DMS53 treated with DMSO at 0.1 percent for 48 hours (cell line): ENCODE results near the gene RNFT1.
"Not testable (repeated sequence)": the region's sequence is repeated elsewhere in the genome, so short reads cannot be mapped to it uniquely, and the experiment has no call there.

Experiments
- DNase-seq: peaks from one replicate; lab custom pipeline; 2025; ENCODE audit not compliant: unreplicated experiment; lab: John Stamatoyannopoulos, UW

RNFT1 gene, protein sequence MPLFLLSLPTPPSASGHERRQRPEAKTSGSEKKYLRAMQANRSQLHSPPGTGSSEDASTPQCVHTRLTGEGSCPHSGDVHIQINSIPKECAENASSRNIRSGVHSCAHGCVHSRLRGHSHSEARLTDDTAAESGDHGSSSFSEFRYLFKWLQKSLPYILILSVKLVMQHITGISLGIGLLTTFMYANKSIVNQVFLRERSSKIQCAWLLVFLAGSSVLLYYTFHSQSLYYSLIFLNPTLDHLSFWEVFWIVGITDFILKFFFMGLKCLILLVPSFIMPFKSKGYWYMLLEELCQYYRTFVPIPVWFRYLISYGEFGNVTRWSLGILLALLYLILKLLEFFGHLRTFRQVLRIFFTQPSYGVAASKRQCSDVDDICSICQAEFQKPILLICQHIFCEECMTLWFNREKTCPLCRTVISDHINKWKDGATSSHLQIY

GRCh38 chr17:59964482-59965328, at the start of gene RNFT1:
Gene RNFT1 (minus strand): TSS chr17:59964740. CDS start chr17:59964663, 77 bp downstream.
- DNase-seq, result peak; percentile 62

DNA sequence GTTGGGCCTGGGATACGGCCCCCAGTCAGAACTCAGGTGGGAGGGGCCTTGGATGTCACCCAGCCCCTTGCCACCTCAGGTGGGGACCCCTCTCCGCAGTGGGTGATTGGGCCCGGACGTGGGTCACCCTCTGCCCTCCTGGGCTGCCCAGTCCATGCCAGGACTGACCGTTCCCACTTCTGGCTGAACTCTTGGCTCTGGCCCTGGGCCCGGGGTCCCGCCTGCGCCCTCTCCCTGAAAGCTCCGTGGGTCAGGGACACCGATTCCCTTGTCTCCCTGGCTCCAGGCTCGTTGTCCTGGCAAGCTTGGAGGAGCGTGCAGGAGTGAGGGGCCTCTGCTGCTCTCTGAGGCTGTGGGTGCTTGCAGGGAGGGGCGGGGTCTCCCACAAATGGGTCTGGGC, 44.8 kb upstream of the RNFT1 start:
- DNase-seq, result not testable (repeated sequence)

DNA sequence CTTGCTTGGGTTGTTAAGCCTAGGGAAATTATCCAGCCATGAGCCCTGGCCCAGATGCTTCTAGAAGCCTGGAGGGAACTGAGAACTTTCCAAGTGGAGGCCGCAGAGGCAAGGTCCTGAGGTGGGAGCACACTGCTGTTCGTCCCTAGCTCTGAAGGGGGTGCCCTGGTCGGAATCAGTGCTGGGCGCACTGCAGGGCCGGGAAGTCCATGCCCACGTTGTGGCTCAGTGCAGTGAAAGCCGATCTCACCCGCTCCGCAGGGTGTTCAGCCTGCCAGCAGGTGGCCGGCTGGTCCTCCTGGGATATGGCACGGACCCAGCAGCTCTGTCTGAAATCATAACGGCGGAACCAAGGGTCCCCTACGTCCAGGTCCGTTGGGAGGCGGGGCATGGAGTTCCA, 43.8 kb upstream of the RNFT1 start:
- DNase-seq, result not testable (repeated sequence)

DNA sequence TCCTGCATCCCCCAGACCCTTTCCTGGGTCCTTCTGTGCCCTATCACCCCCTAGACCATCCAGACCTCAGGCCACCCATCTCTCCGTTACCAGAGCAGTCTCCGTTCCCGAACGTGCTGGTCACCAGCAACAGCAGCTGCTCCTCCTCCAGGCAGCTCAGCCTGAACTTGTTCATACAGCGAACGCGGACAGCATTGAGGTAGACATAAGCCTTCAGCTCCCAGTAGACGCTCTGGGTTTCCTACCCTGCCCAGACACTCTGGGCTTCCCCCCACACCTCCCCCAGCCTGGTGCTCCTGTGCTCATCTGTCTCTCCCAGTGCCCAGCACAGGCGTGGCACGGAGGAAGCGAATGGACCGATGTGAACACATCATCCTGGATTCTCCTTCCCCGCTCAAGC, 41.6 kb upstream of the RNFT1 start:
- DNase-seq, result no peak

GRCh38 chr17:60004561-60004960, 40.0 kb upstream of the RNFT1 start:
- DNase-seq, result not testable (repeated sequence)

- DNase-seq, result not testable (repeated sequence)
These were observed 37.9 kb upstream of the RNFT1 start for GRCh38 chr17:60002405-60002804.

DNA sequence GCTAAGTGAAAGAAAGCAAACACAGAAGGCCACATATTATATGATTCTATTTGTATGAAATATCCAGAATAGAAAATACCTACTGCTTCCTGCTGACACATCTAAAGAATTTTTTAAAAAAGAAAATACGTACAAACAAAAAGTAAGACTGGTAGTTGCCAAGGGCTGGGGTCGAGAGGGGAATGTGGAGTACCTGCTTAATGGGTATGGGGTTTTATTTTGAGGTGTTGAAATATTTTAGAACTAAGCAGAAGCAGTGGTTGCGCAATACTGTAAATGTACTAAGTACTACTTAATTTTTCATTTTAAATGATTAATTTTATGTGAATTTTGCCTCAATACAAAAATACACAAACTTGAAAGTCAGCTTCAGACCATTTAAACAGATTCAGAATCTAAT, 32.1 kb upstream of the RNFT1 start:
- DNase-seq, result not testable (repeated sequence)

DNA sequence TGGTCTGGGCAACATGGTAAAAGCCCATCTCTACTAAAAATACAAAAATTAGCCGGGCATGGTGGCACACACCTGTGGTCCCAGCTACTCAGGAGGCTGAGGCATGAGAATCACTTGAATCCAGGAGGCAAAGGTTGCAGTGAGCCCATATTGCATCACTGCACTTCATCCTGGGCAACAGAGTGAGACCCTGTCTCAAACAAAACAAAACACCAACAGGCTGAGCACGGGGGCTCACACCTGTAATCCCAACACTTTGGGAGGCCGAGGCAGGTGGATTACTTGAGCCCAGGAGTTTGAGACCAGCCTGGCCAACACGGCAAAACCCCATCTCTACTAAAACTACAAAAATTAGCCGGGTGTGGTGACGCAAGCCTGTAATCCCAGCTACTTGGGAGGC, 10.6 kb upstream of the RNFT1 start:
- not testable (repeated sequence) for DNase-seq

DNA sequence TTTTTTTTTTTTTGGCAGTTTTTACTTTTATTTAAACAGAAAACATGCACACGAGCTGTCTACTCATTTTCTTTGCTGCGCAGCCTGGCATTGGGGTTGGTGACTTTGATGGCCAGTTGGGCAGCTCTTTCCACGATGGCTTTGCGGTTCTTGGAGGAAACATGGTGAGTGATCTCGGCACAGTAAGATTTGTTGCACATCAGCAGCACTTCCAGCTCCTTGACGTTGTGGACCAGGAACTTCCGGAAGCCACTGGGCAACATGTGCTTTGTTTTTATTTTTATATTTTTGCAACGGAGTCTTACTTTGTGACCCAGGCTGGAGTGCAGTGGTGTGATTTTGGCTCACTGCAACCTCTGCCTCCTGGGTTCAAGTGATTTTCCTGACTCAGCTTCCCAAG, 8.9 kb upstream of the RNFT1 start:
- not testable (repeated sequence) for DNase-seq

DNA sequence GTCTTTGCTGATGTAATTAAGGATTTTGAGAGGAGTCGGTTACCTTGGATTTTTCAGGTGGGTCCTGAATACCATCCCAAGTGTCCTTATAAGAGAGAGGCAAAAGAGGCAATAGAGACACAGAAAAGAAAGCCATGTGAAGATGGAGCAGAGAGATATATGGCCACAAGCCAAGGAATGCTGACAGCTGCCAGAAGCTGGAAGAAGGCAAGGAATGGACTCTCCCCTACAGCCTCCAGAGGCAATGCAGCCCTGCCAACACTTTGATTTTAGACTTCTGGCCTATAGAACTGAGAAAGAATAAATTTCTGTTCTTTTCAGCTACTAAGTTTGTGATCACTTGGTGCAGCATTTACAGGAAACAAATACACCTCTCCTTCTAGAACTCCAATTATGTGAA, 8.2 kb upstream of the RNFT1 start:
- DNase-seq, result no peak

DNA sequence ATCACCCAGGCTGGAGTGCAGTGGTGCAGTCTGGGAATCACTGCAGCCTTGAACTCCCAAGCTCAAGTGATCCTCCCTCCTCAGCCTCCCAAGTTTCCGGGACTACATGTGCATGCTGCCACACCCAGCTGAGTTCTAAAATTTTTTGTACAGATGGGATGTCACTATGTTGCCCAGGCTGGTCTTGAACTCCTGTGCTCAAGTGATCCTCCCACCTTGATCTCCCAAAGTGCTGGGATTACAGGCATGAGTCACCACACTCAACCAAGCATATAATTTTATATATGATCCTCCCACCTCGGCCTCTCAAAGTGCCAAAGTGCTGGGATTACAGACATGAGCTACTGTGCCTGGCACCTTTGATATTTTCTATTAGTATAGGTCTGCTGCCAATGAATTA, 7.2 kb upstream of the RNFT1 start:
- DNase-seq, result not testable (repeated sequence)

GRCh38 chr17:59963738-59964481, 630 bp downstream of the RNFT1 start:
- DNase-seq, result peak; percentile 39

- no peak for DNase-seq
These were observed 1.7 kb downstream of the RNFT1 start for GRCh38 chr17:59962739-59963318.

DNA sequence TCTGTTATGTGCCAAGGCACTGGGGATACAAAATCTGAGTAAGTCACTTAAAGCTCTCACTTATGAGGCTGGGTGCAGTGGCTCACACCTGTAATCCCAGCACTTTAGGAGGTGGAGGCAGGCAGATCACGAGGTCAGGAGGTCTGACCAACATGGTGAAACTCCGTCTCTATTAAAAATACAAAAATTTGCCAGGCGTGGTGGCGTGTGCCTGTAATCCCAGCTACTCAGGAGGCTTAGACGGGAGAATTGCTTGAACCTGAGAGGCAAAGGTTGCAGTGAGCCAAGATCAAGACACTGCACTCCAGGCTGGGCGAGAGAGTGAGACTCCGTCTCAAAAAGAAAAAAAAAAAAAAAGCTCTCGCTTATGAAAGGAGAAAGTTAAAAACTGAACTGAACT, 5.0 kb downstream of the RNFT1 start:
- DNase-seq, result not testable (repeated sequence)

GRCh38 chr17:59954856-59955255, 9.7 kb downstream of the RNFT1 start:
- no peak for DNase-seq

DNA sequence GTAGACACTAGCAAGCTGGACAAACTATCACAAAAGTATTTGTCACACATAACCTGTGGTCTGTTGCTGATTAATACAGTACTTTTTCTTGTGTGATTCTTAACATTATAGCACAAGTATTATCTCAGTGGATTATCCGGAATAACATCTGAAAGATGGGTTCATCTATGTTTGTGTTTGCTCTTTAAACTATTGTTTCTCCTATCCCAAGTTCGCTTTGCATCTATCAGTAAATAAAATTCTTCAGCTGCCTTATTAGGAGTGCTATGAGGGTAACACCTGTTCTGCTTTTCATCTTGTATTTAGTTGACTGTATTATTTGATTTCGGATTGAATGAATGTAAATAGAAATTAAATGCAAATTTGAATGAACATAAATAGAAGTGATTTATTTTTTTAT, 14.5 kb downstream of the RNFT1 start:
- no peak for DNase-seq

- not testable (repeated sequence) for DNase-seq
These were observed 17.2 kb downstream of the RNFT1 start for GRCh38 chr17:59947310-59947709.

- DNase-seq, result not testable (repeated sequence)
These were observed 18.1 kb downstream of the RNFT1 start for GRCh38 chr17:59946433-59946832.

DNA sequence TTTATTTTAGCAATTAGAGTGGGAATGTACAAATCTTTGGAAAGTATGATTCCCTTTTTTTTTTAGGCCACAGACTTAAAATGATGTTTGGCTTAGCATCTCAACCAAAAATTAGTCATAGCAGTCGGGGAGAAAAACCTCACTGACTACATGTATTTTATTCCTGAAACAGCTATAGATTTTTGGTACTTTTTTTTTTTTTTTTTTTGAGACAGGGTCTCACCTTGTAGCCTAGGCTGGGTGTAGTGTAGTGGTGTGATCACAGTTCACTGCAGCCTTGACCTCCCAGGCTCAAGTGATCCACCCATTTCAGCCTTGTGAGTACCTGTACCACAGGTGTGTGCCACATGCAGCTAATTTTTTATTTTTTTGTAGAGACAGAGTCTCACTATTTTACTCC, 23.4 kb downstream of the RNFT1 start:
- DNase-seq, result no peak

DNA sequence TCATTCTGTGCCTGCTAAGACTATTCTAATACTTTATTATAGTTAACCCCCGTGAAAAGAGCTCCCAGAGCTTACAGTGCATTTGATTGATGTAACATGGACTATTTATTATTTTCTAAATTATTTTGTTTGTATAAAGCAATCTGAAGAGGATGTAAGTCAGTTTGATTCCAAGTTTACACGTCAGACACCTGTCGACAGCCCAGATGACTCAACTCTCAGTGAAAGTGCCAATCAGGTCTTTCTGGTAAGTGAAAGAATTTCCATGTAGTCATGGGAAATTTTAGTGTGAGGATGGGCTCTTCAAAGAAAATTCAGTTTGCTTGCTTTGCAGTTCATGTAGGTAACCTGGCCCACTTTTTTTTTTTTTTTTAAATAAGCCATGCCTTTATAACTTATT, 23.8 kb downstream of the RNFT1 start:
- DNase-seq, result not testable (repeated sequence)

GRCh38 chr17:59933317-59933716, 31.2 kb downstream of the RNFT1 start:
- not testable (repeated sequence) for DNase-seq
